ENCODE data around the gene KCNN3.

DNA sequence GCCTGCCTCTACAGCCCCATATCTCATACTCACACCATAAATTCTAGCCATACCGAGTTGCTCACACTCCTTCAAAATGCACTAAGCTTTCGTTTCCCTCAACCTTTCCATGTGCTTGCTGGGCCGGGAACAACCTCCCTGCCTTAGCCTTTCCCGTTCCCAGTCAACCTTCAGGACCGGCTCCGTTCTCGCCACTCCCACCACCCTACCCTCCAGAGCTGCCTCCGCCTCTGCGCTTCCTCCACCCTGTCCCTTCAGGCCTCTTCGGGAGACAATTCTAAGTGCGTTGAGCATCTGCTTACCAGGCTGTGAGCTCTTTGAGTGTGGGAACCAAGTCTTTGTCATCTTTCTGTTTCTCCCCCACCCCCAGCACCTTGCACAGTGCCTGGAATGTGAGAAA is 31.6 kb downstream of the KCNN3 start:
- no peak for TF ChIP-seq ARNTL (CRISPR knock-in tag; IDR thresholded peaks at IDR 0.05; ENCODE audit: borderline replicate concordance, low read depth)
- TF ChIP-seq ZFP30 (CRISPR knock-in tag; IDR thresholded peaks at IDR 0.05), result no peak
- no peak for TF ChIP-seq RARB (CRISPR knock-in tag; IDR thresholded peaks at IDR 0.05)
- TF ChIP-seq ZNF70 (CRISPR knock-in tag; IDR thresholded peaks at IDR 0.05), result no peak
- TF ChIP-seq, protein P1, sequence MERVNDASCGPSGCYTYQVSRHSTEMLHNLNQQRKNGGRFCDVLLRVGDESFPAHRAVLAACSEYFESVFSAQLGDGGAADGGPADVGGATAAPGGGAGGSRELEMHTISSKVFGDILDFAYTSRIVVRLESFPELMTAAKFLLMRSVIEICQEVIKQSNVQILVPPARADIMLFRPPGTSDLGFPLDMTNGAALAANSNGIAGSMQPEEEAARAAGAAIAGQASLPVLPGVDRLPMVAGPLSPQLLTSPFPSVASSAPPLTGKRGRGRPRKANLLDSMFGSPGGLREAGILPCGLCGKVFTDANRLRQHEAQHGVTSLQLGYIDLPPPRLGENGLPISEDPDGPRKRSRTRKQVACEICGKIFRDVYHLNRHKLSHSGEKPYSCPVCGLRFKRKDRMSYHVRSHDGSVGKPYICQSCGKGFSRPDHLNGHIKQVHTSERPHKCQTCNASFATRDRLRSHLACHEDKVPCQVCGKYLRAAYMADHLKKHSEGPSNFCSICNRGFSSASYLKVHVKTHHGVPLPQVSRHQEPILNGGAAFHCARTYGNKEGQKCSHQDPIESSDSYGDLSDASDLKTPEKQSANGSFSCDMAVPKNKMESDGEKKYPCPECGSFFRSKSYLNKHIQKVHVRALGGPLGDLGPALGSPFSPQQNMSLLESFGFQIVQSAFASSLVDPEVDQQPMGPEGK (CRISPR knock-in tag; IDR thresholded peaks at IDR 0.05; ENCODE audit: borderline replicate concordance), result no peak
- no peak for TF ChIP-seq TCF4 (CRISPR knock-in tag; IDR thresholded peaks at IDR 0.05; ENCODE audit: borderline replicate concordance)
- no peak for TF ChIP-seq ZNF8 (CRISPR knock-in tag; IDR thresholded peaks at IDR 0.05)
- no peak for TF ChIP-seq ZC3H10 (CRISPR knock-in tag; IDR thresholded peaks at IDR 0.05)
- TF ChIP-seq GLIS3 (CRISPR knock-in tag; IDR thresholded peaks at IDR 0.05), result no peak
- TF ChIP-seq ZFP3 (CRISPR knock-in tag; IDR thresholded peaks at IDR 0.05), result no peak

Measured in SK-N-SH treated with all-trans-retinoic acid at 6 μM for 48 hours (cell line).